ENCODE data around the gene ZNF423.

Gene ZNF423

DNA sequence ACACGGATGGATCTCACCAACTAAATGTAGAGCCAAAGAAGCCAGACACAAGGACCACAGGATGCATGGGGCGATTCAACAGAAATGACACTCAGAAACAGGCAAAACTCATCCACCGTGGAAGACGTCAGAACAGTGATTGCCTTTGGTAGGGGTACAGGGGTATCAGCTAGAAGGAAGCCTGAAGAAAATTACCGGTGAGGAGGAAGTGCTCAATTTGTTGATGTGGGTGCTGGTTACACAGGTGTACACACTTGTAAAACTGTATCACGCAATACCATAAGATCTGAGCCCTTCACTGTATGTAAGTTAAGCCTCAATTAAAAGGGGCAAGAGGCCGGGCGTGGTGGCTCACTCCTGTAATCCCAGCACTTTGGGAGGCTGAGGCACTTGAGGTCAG is 256.2 kb downstream of the ZNF423 start:
- no peak for DNase-seq (ENCODE audit: low spot score)

DNA sequence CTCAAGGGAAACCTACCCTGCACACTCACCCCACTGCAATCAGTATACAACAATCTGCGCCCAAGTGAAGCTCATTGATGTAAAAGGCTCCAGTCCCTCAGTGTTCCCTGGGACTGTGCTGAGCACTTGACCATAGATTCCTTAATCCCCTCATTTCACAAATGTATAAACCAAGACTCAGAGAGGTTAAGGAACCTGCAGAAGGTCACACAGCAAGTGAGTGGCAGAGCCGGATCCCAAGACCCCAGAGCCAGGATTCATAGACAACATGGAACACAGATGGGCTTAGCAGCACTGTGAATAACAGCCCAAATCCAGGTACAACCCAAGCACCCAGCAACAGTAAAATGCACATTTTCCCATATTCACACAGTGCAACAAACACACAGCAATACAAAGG is 256.6 kb downstream of the ZNF423 start:
- no peak for DNase-seq (ENCODE audit: low spot score)

DNA sequence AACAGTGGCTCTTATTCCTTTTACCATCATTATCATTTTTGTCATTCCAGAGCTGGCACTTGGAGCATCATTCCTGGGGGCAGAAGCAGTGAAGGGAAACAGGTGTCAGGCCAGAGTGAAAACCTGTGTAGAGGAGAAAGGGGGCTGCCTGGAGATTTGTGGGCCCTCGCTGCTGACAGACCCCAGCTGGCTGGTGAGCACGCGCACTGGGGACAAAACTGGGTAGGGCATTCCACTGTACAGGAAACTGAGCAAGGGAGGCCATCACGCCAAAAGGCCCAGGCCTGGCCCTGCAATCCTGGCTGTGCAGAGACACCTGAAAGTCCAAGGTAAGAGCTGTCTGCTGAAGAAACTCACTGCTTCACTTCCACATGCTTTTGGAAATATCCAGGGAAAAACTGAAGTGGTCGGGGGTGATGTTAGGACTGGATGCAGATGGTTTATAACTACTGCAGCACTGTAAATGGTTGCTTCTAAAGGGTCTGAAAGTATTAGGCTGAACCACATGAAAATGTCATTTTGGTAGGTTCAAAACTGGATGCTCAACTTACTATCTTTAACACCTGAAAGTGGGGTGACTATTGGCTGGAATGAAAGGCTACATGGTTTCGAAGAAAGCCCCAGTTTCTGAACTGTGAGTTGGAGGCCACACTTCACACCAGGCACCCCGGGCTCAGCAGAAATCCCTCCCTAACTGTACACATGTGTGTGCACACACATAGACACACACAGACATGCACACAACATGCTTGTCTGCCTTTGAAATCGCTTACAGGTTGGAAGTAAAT is 257.3 kb downstream of the ZNF423 start:
- DNase-seq (ENCODE audit: low spot score), result no peak

DNA sequence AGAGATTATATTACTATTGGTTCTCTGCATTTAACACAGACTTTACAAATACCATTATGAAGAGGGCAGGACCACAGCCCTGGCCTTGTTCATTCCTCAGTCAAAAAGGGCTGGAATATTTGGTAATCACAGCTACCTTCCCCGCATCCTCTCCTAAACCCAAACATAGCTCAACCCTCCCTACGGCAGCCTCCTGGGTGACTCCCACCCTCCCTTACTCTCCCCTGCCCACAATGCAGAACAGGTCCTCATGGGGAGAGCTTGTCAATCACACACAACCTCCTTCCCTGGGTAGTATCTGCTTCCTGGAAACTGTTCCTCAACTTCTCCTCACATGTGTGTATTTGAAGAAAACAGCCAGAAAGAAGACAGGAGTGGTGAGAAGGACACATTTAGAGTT is 258.1 kb downstream of the ZNF423 start:
- DNase-seq (ENCODE audit: low spot score), result no peak

DNA sequence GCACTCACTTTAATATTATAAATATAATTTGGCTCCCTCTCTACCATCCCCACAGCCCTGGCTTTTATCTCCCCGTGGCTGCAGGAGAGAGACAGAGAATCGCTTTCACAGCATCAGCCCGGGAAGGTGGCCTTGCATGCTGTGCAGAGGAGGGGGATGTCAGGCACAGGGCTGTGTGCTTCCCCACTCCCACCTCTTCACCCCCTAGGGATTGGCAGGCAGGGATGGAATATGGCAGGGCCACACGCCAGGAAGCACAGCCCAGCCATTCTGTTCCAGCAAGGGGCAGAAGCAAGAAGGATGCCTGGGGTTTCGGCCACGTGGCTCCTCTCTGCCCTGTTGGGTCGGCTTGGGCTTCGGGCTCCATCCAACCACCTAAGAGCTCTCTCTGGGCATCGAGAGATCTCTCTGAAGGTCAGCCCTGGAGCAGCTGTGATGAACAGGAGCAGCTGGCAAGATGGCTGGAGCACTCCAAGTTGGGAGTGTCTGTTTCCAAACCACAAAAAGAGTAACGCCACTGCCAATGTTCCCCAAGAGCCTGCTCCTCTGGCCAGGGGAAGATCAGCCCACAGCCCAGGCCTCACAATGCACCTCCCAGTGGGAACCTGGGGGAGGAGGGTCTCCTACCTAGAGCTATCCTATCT is 259.1 kb downstream of the ZNF423 start:
- no peak for DNase-seq (ENCODE audit: low spot score)

DNA sequence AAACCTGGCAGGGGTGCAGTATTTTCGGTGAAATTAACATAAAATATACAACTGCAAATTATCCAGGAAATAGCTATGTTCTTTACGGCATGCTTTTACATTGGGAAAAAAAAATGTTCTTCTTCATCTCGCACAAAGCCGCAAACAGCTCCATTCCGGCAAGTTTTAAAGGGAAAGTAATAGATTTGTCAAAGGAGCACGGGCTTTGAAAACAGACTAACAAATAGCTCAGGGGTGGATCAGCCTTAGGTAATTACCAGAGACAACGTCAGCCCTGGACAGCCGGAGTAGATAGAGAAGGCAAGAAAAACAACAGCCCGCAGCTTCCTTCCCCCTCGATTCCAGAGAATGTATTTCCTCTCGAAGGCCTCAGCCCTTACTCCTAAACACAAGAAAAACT is 259.8 kb downstream of the ZNF423 start:
- DNase-seq (ENCODE audit: low spot score), result no peak

DNA sequence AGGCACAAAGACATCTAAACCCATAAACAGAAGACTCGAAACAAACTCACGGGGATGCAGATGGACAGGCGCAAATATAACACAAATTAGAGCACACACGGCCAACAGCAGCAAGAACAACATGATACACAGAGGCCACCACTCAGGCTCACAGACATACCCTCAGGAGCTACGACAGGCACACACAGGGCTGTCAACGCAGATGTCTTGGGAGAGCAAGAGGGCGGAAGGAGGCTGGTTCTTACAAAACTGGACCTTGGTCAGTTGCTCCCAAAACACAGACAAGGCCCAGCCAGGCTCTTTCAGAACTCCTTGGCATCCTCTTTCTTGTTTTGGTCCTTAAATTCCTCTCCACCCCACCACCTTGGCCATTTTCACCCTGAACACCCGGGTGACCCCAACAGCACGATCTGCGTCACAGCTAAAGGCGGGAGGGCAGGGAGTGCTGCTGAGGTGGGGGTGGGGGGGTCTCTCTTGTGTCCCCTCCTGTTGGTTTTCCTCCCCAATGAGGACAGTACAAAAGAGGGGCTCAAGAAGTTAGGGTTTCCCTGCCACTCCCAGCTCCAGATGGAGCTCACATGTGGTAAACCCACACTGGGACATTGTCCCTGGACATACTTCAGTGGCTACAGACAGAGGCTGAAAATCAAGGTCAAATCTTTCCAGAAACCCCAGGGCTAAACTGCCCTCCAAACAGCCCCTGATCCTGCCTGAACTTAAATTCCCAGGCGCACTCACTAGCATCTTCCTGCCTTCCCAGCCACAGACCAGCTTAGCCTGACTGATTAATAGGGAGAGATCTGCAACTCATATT is 261.0 kb downstream of the ZNF423 start:
- no peak for DNase-seq (ENCODE audit: low spot score)

DNA sequence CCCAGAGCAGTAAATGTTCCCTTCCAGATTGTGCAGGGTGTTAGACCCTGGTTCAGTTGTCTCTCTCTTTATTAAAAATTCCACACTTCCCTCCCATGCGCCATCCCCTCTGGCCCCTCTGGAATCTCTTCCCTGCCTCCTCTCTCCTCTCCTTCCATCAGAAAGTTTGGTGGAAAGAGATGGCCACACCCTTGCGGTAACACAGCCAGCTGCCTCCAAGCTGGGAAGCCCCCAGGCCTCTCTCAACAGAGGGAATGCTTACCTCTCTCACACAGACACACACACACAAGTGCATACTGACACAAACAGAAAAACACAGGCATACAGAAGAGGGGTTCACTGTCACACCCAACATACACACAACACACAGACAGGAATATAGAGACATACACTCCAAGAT is 261.8 kb downstream of the ZNF423 start:
- DNase-seq (ENCODE audit: low spot score), result no peak

DNA sequence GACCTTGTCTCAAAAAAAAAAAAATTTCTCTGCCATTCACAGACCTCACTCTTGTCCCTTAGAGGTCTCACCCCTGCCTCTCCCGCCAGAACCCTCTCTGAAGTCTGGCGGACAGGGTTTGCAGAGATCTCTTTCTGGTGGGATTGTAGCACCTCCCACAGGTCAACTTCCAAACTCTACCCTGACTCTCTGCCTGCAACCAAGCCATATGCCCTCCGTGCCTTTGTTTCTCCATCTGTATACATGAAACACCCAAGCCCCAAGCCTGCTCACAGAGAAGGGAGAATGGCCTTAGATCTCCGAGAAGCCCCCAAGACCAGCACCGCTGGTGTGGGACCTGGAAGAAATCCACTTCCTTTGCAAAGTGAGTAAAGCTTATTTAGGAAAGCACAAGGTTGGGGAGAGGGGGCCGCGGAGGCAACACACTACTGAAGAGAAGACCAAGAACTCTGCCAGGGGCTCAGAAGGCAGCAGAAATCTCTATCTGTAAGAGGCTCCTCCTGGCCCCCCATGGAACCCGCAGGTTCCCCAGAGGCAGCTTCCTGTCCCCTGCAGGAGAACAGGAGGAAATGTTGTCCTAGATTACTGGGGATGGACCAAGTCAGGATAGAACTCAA is 262.4 kb downstream of the ZNF423 start:
- no peak for DNase-seq (ENCODE audit: low spot score)

DNA sequence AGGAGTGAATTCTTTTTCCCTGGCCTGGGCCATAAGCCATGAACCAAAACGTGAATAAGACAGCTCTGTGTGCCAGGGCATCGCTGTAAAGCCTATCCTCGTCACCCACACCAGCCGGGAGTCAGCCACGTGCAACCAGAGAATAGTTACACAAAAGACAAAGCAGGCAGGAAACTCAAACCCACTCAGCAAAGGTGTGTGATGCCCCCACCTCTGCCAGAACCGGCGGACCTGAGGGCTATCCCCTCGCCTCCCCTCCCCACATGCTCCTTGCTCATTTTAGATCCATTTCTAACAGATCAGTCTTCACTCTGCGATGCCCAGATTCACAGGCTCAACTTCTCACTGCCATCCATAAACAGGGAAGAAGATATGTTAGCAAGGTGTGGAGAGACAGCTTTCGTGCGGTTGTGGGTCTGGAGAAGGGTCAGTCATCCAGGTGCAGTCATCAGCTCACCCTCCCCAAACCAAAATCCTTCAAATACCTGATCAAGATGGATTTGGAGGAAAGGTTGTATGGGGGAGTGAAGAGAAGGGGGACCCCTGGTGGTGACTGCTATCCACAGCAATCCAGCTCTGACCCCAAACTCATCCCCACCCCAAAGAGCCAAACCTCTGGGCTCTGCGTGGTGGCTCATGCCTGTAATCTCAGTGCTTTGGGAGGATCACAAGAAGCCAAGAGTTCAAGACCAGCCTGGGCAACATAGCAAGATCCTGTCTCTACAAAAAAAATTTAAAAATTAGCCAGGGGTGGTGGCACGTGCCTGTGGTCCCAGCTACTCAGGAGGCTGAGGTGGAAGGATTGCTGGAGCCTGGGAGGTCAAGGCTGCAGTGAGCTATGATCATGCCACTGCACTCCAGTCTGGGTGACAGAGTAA is 263.1 kb downstream of the ZNF423 start:
- peak; percentile 19 for DNase-seq (ENCODE audit: low spot score)

DNA sequence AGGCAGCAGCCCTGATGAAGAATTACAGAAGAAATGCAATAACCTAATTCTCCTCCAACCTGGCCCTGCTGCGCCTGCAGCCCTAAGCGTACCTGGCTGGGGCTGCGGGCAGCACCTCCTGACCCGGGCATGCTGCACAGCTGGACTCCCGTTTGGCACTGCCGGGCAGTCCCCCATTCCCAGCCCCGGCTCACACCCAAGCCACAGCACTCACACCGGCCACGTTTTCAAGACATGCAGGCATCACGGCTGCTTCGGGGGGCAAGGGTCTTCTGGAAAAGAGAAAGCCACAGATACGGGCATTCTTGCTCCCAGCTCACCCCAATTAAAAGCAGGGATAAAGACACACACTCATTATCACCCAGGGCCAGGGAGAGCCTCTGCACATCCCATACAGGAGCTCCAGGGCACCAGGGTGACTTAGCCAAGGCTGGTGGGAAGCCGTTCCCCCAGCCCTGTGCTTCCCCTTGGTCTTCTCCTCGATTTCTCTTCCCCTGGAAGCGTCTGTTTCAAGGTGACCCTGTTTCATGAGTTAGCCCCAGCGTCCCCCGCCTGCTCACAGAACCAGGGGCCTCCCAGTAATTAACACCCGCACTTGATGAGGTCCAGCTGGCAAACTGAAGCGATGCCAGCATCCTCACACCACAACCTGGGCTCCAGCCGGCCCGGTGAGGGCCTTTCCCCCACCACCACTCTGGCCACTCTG is 265.6 kb downstream of the ZNF423 start:
- DNase-seq (ENCODE audit: low spot score), result no peak

DNA sequence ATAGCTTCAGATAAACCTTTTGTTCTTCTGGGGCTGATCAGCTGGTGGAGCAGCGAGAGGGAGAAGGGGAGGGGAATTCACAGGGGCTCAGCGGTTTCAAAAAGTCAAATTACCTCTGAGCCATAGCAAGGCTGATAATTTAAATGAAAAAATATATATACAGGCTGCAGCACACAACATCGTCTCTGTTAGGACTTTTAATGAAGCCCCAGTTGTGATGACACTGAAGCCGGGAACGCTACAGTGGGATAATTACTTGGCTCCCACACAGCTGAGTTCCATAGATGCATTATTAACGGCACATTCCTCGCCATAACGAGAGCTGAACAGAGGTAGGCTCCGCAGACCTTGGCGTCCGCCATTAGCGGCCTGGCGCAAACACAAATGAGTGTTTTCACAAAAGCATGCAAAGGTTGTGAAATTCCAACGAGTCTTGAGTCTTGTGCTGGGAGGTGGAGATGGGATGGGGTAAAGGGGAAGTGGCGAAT is 266.3 kb downstream of the ZNF423 start:
- DNase-seq (ENCODE audit: low spot score), result no peak

DNA sequence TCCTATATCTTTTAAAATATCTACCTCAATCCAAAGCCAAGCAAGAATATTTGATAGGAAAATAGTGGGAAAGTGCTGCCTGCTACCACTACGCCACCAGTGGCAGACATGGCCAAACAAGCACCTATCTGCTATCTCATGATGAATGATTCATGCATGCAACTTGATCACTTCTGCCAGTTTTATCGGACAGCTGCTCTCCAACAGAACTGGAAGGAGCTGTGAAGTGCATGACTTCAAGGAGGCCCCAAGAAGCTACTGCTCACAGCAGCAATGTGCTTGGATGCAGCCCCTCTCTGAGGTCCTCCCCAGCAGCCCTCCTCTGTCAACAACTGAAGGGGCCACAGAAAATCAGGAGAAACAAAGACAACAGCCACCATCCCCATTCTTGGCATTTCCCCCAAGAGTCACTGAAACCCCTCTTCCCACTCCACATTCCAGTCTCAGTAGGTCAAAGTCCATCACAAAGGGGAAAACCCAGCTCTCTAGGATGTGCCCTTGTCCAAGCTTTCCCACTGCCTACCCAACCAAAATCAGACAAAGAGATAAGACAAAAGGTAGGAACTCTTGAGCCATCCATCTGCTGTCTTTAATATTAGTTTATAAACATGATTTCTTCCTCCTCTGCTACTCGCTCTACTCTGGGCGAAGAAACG is 267.1 kb downstream of the ZNF423 start:
- no peak for DNase-seq (ENCODE audit: low spot score)

DNA sequence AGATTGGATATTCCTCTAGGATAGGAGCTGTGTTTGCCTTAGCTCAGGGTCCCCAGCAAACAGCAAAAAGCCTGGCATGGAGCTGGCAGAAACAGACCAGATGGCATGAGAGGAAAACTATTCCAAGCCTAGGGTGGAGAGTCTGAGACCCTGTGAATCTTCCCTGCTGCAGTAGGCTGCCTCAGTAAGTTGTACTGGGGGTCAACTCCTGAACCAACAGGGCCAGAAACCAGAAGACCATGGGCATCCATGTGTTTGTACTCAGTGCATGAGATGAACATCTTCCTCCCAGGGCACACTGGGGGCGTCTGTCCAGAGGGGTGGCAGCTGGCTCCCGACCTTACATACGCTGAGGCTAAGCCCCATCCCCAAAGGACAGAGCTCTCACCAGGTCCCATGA is 267.9 kb downstream of the ZNF423 start:
- DNase-seq (ENCODE audit: low spot score), result no peak

DNA sequence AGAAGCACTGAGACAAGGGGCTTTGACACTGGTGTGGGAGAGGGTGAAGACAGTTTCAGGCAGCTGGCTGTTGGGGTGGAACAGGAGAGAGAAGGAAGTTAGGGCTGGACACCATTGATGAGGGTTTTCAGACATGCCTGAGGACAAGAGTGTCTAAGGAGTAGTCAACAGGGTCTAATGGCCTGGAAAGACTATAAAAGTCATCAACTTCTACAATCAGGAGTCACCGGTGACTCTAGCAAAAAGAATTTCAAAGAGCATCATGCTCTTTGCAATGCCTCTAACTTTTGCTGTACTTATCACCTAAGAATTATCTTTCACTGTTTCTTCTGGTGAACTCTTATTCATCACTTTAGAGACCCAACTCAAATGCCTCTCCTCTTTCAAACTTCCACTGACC is 268.4 kb downstream of the ZNF423 start:
- no peak for DNase-seq (ENCODE audit: low spot score)

DNA sequence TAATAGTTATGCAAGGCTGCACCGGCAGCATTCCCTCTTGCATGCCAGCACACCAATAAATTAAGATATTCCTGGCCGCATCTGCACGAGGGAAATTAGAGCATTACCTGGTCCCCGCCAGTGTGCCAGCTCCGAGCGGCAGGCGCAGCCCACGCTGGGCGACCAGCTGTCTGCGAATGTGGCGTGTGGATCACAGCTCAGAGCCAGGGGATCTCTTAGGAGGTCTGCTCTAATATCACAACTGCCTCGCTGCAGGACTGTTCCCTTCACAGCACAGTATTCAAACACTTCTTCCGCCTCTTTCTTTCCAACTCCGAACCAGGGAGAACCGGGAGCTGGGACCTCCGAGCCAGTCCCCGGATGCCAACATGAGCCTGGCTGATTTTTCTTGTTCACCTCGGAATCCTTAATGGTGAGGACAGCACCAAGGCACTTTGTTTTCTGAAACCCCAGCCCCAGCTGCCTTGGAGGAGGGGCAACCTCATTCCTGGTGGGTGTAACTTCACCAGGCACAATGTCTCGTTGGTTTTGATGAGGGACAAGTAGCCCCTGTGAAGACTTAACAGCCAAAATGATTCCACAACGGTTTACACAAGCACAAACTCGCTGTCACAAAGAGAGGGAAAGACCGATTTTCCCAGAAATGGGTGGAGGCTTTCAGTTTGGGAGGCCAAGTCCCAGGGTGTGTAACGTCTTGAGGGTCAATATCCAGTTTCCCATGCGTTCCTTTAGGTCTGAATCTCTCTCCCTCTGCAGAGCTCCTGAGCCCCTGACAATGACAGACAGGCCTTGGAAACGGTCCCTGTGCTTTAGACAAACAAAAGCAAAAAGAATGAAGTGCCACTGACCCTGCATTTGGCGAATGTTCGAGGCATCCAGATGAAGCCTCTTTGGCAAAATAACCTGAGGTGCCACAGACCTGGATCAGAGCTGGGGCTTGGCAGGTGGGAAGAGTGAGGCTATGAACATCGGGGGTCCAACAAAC is 269.2 kb downstream of the ZNF423 start:
- DNase-seq (ENCODE audit: low spot score), result no peak

DNA sequence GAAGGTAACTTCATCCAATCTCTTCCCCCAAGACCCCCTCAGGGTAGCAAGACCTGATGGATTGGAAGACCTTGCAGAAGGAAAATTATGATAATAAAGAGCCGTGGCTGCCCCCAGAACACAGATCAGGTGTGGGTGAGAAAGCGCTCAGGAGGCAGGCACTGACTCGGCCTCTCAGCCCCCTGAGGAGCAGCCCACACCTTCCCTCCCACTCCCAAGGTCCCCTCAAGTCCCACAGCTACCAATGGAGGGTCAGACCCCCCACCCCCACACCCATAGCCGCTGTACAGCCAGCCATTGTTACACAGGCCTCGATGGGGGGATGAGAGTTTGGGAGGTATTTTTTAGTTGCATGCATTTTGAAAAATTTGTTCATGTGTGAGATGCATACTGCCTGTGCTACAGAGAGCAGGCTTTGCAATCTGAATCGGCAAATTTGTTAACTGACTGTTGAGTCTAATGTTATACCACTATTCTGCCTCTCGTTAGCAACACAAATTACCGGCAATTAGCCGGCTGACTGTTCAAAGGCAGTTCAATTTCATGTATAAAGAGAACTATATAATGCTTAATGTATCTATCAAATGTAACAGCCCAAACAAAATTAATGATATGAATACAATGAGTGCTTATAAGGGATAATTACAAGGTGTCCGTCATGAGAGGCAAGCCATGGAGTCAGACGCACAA is 270.6 kb downstream of the ZNF423 start:
- DNase-seq (ENCODE audit: low spot score), result no peak

DNA sequence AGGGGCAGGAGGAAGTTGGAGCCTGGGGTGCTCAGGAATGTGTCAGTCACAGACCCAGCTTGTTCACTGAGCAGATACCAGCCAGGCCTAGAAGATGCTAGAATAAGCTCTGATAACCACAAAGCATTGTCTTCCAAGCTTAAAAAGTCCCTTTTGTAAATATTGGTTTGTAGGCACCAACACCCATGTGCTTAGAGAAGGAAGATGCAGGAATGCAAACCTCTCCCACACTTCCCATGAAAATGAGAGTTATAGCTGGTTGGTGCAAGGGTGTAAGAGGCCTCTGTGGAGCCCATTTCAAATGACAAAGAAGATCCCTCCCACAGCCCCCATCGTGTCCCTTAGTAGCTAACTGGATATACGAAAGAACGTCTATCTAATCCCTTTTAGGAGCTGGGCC is 272.0 kb downstream of the ZNF423 start:
- DNase-seq (ENCODE audit: low spot score), result no peak

Measured in CD4-positive, alpha-beta T cell treated with Interleukin-15 for 4 hours (primary cell).